HG03108 (cell line): ENCODE results near the gene PLA2G4A.
"Not testable (repeated sequence)": the region's sequence is repeated elsewhere in the genome, so short reads cannot be mapped to it uniquely, and the experiment has no call there.

Experiments
- ATAC-seq: cut with Tn5 transposase; IDR thresholded peaks from one replicate; pipeline ENCODE4 v1.9.1; 2021; ENCODE audit warnings: moderate library complexity; ENCODE audit not compliant: unreplicated experiment

PLA2G4A gene

DNA sequence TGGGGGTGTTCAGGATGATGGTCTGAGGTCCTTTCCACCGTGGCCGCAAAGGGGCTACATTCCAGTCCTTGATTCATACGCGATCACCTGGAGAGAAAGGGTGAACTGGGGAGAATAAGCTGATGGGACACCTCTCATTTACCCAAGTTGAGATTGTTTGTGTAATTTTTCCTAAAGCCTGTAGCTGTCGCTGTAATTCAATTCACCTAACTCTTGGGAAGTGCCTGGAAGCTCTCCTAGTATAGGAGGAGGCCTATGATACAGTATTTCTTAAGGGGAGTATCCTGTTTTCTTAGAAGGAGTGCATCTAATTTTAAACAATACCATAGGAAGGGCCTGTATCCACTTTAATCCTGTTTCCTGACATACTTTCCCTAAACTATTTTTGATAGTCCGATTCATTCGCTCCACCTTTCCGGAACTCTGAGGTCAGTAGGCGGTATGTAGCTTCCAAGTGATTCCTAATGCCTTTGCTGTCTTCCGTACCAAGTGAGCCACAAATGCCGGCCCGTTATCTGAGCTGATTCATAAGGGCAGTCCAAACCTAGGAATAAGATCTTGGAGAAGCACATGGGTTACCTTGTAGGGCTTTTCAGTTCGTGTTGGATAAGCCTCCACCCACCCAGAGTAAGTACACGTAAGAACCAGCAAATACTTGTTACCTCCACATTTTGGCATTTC lies 88.5 kb downstream of the PLA2G4A start:
- not testable (repeated sequence) for ATAC-seq

- ATAC-seq = not testable (repeated sequence)
These were observed 92.6 kb downstream of the PLA2G4A start for GRCh38 chr1:186921386-186921785.

- not testable (repeated sequence) for ATAC-seq
These were observed 94.1 kb downstream of the PLA2G4A start for GRCh38 chr1:186922814-186923213.

DNA sequence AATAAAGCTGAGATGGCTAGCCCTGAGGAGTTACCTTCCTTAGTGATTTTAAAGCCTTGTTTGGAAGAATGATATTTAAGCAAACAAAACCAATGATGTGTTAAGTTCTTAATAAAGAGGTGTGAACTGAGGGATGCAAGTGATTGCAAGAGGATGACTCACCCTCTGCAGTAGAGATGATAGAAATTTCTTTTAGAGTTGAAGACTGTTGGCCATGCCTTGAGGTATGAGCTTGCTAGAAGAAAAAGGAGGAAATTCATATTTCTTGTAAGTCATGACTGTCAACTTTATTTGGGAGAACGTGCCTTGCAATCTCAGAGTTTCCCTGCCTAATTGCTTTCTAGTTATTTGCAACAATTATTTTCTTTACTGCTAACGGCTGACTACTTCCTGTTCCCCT lies 94.7 kb downstream of the PLA2G4A start:
- ATAC-seq = no peak

- ATAC-seq = no peak
These were observed 97.3 kb downstream of the PLA2G4A start for GRCh38 chr1:186925881-186926669.

- no peak for ATAC-seq
These were observed 99.1 kb downstream of the PLA2G4A start for GRCh38 chr1:186927884-186928283.

DNA sequence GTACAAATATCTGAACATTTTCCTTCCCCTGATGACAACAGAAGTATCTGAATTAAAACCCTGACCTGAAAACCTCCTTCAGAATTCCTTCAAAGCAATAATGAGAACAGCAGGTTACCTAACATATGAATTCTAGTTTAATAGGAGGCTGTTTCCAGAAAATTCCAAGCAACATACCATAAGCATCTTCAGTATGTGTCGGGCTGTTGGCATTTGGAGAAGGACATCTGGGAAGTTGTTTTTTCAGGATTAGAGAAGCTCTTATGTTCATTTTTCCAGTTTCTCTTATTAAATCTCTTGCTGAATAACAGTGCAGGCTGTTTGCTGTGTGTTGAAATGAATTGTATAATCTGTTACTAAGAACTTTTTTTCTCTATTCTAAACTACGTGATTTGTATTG lies 101.5 kb downstream of the PLA2G4A start:
- no peak for ATAC-seq

DNA sequence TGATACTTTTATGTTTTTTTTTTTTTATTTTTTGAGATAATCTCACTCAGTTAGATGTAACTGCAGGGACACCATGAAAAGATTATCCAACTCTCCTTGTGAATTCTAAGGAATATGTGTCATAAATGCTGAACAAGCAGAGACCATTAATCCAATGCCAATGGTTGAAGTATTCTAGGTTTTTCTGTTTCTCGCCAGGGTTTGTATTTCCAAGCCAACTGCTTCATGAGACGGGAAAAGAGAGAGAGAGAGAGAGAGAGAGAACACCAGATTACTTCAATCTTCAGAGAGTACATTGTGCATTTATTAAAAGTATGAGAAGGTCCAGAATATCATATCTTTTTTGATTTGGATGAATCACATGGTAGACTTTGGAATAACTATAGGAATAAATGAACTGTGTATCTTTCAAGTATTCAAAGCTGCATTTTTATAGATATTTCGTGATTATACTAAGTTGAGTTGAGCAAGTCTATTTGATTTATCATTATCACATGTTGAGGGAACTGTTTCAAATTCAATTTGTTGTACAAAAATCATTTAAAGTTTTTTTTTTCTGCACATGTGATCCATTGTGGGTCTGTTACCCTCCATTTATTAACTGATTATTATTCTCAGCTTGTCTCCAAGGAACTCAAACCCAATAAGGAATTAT lies 108.4 kb downstream of the PLA2G4A start:
- ATAC-seq = no peak

GRCh38 chr1:186943891-186944686 lies 115.3 kb downstream of the PLA2G4A start:
- ATAC-seq = no peak

DNA sequence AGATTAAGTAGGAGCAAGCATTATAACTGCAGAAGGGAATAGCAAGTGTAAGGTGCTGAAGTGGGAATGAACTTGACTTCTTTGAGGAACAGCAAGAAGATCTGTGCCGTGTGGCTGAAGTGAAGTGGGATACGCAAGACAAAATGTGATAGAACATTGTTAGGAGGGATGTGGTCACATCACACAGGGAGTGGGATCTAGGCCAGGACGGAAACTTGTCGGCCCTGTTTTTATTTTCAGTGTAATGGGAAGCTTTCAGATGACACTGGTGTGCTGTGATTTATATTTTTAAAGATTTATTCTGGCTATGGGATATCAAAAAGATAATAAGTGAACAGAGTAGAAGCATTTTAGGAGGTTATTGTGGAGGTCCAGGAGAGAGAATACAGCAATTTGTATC lies 116.4 kb downstream of the PLA2G4A start:
- ATAC-seq = no peak

- no peak for ATAC-seq
These were observed 119.8 kb downstream of the PLA2G4A start for GRCh38 chr1:186948535-186948934.

GRCh38 chr1:186949173-186949572 lies 120.4 kb downstream of the PLA2G4A start:
- ATAC-seq = no peak

- no peak for ATAC-seq
These were observed 121.8 kb downstream of the PLA2G4A start for GRCh38 chr1:186950547-186950946.

GRCh38 chr1:186953876-186954275 lies 125.1 kb downstream of the PLA2G4A start:
- ATAC-seq = no peak

DNA sequence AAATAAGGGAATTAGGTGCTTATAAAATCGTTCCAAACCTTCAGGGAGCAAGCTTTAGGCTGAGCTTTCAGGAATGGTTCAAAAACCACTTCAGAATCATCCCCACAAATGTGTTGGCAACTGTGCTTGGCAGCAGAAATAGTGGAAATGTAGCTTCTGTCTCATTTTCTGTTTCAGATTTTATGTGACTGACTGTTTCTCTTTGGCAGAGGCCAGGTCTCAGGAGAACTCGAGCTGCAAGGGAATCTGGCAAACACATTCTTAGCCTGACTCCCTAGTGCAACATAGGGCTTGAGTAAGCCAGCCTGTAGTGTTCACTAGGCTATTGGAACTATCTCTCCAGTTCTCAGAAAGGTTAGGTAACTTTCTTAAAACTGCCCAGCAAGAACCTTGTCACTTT lies 128.6 kb downstream of the PLA2G4A start:
- ATAC-seq = no peak

DNA sequence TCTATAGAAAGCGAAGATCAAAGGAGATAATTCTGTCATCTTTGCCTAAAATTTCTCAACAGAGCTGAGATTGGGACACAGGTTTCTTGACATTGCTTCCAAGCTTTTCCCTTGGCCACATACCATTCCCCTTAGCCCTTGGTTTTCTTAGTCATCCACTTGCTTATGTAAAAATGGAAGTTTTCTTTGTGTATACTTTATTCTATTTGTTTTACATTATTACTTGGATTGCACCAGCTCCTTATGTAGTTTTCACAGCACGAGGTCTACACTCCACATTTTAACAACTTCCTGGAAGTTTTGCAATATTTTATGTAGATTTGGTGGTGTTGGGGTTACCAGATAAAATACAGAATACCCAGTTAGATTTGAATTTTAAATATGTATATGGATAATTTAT lies 129.8 kb downstream of the PLA2G4A start:
- no peak for ATAC-seq

GRCh38 chr1:186960861-186961260 lies 132.1 kb downstream of the PLA2G4A start:
- ATAC-seq = no peak

DNA sequence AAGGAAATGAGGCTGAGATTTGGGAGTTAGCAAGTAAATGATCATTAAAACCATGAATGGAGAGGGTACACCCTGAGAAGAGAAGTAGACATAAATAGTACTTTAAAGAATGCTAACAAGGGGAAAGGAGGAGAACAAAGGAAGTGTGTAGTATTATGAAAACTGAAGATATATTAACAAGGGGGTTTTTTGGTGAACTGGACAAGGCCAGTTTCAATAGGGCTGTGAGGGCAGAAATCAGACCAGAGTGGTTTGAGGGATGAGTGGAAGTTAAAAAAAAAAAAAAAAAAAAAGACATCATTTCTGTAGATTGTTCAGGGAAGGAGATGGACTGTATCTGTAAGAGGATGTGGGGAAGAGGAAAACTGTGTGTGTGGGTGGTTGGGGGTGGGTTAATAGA lies 137.1 kb downstream of the PLA2G4A start:
- no peak for ATAC-seq

- no peak for ATAC-seq
These were observed 137.7 kb downstream of the PLA2G4A start for GRCh38 chr1:186966456-186966855.

GRCh38 chr1:186967656-186968394 lies 139.1 kb downstream of the PLA2G4A start:
- ATAC-seq = no peak
